AG04450 (cell line): ENCODE data around the gene KIAA1217. TPM values are rescaled to one million over a fixed set of nuclear protein-coding genes. Genes with fewer than 3 reads are reported as not detected.

ENCODE experiments used
- CTCF ChIA-PET: fragments of 300-600, 350-600 bp; formaldehyde crosslinking; extraction: SDS; loops from one replicate; lab custom pipeline; 2022; ENCODE audit warnings: antibody characterized with exemption, inconsistent platforms; lab: Charles Lee
- POLR2A ChIA-PET: fragments of 350-600 bp; formaldehyde crosslinking; extraction: SDS; loops from one replicate; lab custom pipeline; 2021; ENCODE audit warnings: antibody characterized with exemption, inconsistent platforms; lab: Yijun Ruan, JAX
- DNase-seq: peaks from one replicate; pipeline ENCODE4 v3.0.0-alpha.2; 2011; ENCODE audit warnings: low read depth, low spot score
- H3K27ac ChIP-seq: one replicate; pipeline ENCODE4 v1.5.1; 2012; ENCODE audit warnings: low read depth, low read length, control low read depth
- H3K27me3 ChIP-seq: one replicate; pipeline ENCODE4 v1.6.0; 2012; ENCODE audit warnings: low read length; ENCODE audit not compliant: control insufficient read depth, insufficient read depth
- H3K4me3 ChIP-seq: 2 replicates; pipeline ENCODE4 v1.5.1; 2011; ENCODE audit warnings: mild to moderate bottlenecking, low read depth, low read length, control low read depth
- H3K9me3 ChIP-seq: 2 replicates; pipeline ENCODE4 v1.5.1; 2012; ENCODE audit warnings: low read length; ENCODE audit not compliant: control insufficient read depth, insufficient read depth
- CTCF ChIP-seq: IDR thresholded peaks from 2 replicates; pipeline ENCODE4 v1.5.1; 2011; ENCODE audit warnings: low read depth, low read length, control low read depth, inconsistent platforms
- polyA plus RNA-seq: library from polyadenylated mRNA; depleted of rRNA; stranded (reverse); fragments of >200 nt; gene quantifications from 2 replicates; pipeline ENCODE4 v1.2.3, GENCODE V29; 2011

The KIAA1217 gene
- polyA plus RNA-seq, 1 experiment, result 5.4 TPM

GRCh38 chr10:24383681-24384106 lies 174.8 kb downstream of the KIAA1217 start:
- H3K4me3 ChIP-seq, result no peak overlapping the region
- H3K27me3 ChIP-seq, result peaks cover 6% of the 10 kb centered on the region
- CTCF ChIA-PET, result interaction anchor here (0.6 to 1.8 kb wide), 8 partner anchors 9 to 389 kb away, joined by 3 to 9 read pairs (median 4); no protein-coding TSS in a partner anchor
- DNase-seq, result peak; percentile 95
- POLR2A ChIA-PET, result interaction anchor here (0.6 kb wide), 1 partner anchor 130 kb away, joined by 5 read pairs; no protein-coding TSS in a partner anchor
- H3K9me3 ChIP-seq, result no peaks in the 10 kb centered on the region
- peak; percentile 57 for TF ChIP-seq CTCF
- H3K27ac ChIP-seq, result peak overlapping the region; percentile 83

DNA sequence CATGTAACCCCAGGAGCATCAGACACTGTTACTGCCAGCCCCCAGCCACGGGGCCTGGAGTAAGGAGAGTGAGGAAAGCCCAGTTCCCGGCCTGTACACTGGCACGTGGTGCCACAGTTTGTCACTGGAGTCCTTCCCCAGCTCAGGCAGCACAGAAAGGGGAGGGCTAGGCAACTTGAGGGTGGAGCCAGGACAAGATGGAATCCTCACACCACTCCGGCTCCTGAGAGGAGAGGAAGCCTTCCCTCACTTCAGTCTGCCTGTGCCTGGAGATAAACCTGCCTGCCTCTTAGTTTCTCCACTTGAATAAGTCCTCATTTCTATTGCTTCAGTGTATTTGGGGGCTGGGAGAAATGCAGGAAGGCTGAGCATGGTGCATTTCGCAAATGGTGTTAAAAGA lies 176.0 kb downstream of the KIAA1217 start:
- DNase-seq, result no peak
- H3K9me3 ChIP-seq, result no peaks in the 10 kb centered on the region
- no peak overlapping the region for H3K27ac ChIP-seq
- H3K4me3 ChIP-seq, result no peak overlapping the region
- TF ChIP-seq CTCF, result no peak
- ChIA-PET POLR2A (no interaction called here), CTCF (interaction anchor here (1.5 to 1.8 kb wide), 2 partner anchors 10 to 134 kb away, joined by 4 to 5 read pairs; no protein-coding TSS in a partner anchor)
- peaks cover 2% of the 10 kb centered on the region for H3K27me3 ChIP-seq

DNA sequence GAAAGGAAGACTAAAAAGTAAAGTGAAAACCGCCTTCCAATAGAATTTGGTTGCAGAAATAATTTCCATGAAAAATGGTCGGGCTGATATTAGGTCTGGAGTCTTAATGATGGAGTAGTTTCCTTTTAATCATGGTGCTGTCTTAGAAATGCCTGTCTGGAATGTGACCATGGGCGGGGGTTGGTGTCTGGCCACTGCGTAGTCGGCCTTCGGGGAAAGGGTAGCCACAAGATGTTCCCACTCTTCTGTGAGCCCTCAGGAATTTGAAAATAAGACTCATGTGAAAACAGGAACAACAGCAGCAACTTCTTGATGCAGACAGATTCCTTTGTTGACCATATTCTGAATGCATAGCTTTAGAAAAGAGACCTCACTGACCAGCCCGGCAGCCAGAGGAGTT lies 176.8 kb downstream of the KIAA1217 start:
- POLR2A ChIA-PET, result no interaction called here
- Histone ChIP-seq H3K27me3 (peaks cover 2% of the 10 kb centered on the region), H3K9me3 (no peaks in the 10 kb centered on the region), H3K27ac (no peak overlapping the region), H3K4me3 (no peak overlapping the region)
- no peak for DNase-seq
- no peak for TF ChIP-seq CTCF
- CTCF ChIA-PET, result no interaction called here

- DNase-seq, result no peak
- CTCF ChIA-PET, result interaction anchor here (0.8 kb wide), 1 partner anchor 129 kb away, joined by 4 read pairs; no protein-coding TSS in a partner anchor
- TF ChIP-seq CTCF, result no peak
- H3K27me3 ChIP-seq, result no peaks in the 10 kb centered on the region
- no peaks in the 10 kb centered on the region for H3K9me3 ChIP-seq
- H3K27ac ChIP-seq, result no peak overlapping the region
- H3K4me3 ChIP-seq, result no peak overlapping the region
- POLR2A ChIA-PET, result no interaction called here
These were observed 181.3 kb downstream of the KIAA1217 start for GRCh38 chr10:24390146-24390700.

- no peak overlapping the region for H3K4me3 ChIP-seq
- no peaks in the 10 kb centered on the region for H3K9me3 ChIP-seq
- ChIA-PET CTCF (no interaction called here), POLR2A (no interaction called here)
- no peak for DNase-seq
- TF ChIP-seq CTCF, result no peak
- no peak overlapping the region for H3K27ac ChIP-seq
- no peaks in the 10 kb centered on the region for H3K27me3 ChIP-seq
These were observed 181.8 kb downstream of the KIAA1217 start for GRCh38 chr10:24390746-24391145.
